Glutamatergic neuron (in vitro differentiated cells): ENCODE data around the gene NR1D2. TPM values are rescaled to one million over a fixed set of nuclear protein-coding genes. Genes with fewer than 3 reads are reported as not detected.
"Not testable (repeated sequence)": the region's sequence is repeated elsewhere in the genome, so short reads cannot be mapped to it uniquely, and the experiment has no call there.

Experiments
- DNase-seq: peaks from one replicate; pipeline ENCODE4 v3.0.0; 2022
- H3K27ac Mint-ChIP-seq: one replicate; pipeline ENCODE4 v1.8.0; 2020; ENCODE audit warnings: mild to moderate bottlenecking, mixed read lengths, inconsistent platforms; ENCODE audit not compliant: unreplicated experiment
- H3K27me3 Mint-ChIP-seq: one replicate; pipeline ENCODE4 v1.8.0; 2020; ENCODE audit warnings: mild to moderate bottlenecking, moderate library complexity, mixed read lengths, inconsistent platforms; ENCODE audit not compliant: unreplicated experiment
- H3K36me3 Mint-ChIP-seq: one replicate; pipeline ENCODE4 v1.8.0; 2020; ENCODE audit warnings: mild to moderate bottlenecking, mixed read lengths, inconsistent platforms; ENCODE audit not compliant: unreplicated experiment
- H3K4me1 Mint-ChIP-seq: one replicate; pipeline ENCODE4 v1.8.0; 2020; ENCODE audit warnings: mild to moderate bottlenecking, low read depth, mixed read lengths, inconsistent platforms; ENCODE audit not compliant: unreplicated experiment
- H3K4me3 Mint-ChIP-seq: one replicate; pipeline ENCODE4 v1.8.0; 2020; ENCODE audit warnings: mild to moderate bottlenecking, mixed read lengths, inconsistent platforms; ENCODE audit not compliant: unreplicated experiment
- H3K9me3 Mint-ChIP-seq: one replicate; pipeline ENCODE4 v1.8.0; 2020; ENCODE audit warnings: mild to moderate bottlenecking, moderate library complexity, mixed read lengths, inconsistent platforms; ENCODE audit not compliant: unreplicated experiment
- total RNA-seq: library from RNA; stranded (reverse); fragmentation: NEBNext Ultra II Directional; extraction: Animal tissue kit (Norgen Biotek cat#: 25700); gene quantifications from one replicate; pipeline ENCODE4 v1.2.1, GENCODE V29; 2021; ENCODE audit not compliant: unreplicated experiment
- TF ChIP-seq, protein P1 (sequence below): fragments of 200-600 bp; sonication (generic); IDR thresholded peaks from one replicate; pipeline ENCODE4 v1.5.0; 2021; ENCODE audit not compliant: partially characterized antibody, unreplicated experiment

The NR1D2 gene
- total RNA-seq, 1 donor from 2014 or later: 10.1 TPM

DNA sequence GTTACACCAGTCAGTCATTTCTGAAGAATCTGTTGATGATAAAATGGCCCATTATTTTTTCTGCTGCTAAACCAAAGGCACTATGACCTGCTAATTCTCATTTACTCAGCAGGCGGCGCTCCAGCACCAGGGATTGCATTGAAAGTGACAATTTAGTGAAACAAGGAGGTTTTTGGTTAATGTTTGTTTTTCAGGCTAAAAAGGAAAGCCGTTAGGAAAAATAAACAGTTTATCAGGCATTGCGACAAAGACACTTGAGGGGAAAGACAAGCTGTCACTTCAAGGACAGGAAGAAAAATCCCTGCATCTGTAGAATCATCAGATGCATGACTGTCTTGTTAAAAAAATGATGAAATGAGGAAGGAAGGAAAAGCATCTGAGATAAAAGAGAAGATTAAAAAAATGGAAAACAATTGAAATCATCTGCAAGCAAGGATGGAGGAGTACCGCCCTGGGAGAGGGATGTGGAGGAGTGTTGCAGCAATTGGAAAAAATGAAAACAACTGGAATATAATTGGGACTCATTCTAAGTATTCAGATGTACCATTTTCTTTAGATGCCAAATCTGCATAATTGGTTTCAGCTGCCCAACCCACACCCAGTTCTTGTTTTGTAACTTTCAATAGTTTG is 54.0 kb downstream of the NR1D2 start:
- Mint-ChIP-seq H3K4me1 (peaks cover 5% of the 10 kb centered on the region), H3K36me3 (no peaks in the 10 kb centered on the region), H3K27me3 (peaks cover 2% of the 10 kb centered on the region)

DNA sequence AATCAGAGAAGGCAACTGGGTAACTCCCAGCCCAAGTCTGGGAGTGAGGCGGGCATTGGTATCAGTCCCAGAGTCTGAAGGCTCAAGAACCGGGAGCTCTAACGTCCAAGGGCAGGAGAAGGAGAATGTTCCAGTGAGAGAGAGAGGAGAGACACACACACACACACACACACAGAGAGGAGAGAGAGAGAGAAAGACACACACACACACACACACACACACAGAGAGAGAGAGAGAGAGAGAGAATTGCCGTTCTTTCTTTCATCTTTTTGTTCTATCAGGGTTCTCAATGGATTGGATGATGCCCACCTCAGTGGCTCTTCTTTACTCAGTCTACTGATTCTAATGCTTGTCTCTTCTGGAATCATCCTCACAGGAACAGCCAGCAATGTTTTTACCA is 57.0 kb downstream of the NR1D2 start:
- Mint-ChIP-seq H3K4me1 (peaks cover 2% of the 10 kb centered on the region), H3K36me3 (no peaks in the 10 kb centered on the region), H3K27me3 (peaks cover 2% of the 10 kb centered on the region), H3K27ac (no peak overlapping the region), H3K4me3 (no peak overlapping the region), H3K9me3 (no peaks in the 10 kb centered on the region)
- DNase-seq: no peak
- TF ChIP-seq, protein P1, sequence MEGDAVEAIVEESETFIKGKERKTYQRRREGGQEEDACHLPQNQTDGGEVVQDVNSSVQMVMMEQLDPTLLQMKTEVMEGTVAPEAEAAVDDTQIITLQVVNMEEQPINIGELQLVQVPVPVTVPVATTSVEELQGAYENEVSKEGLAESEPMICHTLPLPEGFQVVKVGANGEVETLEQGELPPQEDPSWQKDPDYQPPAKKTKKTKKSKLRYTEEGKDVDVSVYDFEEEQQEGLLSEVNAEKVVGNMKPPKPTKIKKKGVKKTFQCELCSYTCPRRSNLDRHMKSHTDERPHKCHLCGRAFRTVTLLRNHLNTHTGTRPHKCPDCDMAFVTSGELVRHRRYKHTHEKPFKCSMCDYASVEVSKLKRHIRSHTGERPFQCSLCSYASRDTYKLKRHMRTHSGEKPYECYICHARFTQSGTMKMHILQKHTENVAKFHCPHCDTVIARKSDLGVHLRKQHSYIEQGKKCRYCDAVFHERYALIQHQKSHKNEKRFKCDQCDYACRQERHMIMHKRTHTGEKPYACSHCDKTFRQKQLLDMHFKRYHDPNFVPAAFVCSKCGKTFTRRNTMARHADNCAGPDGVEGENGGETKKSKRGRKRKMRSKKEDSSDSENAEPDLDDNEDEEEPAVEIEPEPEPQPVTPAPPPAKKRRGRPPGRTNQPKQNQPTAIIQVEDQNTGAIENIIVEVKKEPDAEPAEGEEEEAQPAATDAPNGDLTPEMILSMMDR: no peak

More for the DNA sequence above, 54.0 kb downstream of the NR1D2 start:
- TF ChIP-seq, protein P1: peak; percentile 90
- Mint-ChIP-seq H3K27ac (no peak overlapping the region), H3K4me3 (no peak overlapping the region), H3K9me3 (no peaks in the 10 kb centered on the region)
- DNase-seq: peak; percentile 82

DNA sequence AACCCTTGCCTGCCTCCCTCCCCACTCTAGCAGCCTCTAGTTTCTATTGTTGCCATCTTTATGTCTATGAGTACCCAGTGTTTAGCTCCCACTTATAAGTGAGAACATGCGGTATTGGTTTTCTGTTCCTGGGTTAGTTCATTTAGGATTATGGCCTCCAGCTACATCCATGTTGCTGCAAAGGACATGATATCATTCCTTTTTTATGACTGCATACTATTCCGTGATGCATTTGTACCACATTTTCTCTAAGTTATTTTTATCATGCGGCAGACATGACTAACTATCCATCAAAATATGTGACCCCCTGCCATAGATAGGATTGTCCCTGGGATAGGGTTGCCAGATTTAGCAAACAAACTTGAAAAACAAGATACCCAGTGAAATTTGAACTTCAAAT is 58.4 kb downstream of the NR1D2 start:
- no peaks in the 10 kb centered on the region for H3K36me3 Mint-ChIP-seq
- DNase-seq: no peak
- TF ChIP-seq, protein P1: no peak

DNA sequence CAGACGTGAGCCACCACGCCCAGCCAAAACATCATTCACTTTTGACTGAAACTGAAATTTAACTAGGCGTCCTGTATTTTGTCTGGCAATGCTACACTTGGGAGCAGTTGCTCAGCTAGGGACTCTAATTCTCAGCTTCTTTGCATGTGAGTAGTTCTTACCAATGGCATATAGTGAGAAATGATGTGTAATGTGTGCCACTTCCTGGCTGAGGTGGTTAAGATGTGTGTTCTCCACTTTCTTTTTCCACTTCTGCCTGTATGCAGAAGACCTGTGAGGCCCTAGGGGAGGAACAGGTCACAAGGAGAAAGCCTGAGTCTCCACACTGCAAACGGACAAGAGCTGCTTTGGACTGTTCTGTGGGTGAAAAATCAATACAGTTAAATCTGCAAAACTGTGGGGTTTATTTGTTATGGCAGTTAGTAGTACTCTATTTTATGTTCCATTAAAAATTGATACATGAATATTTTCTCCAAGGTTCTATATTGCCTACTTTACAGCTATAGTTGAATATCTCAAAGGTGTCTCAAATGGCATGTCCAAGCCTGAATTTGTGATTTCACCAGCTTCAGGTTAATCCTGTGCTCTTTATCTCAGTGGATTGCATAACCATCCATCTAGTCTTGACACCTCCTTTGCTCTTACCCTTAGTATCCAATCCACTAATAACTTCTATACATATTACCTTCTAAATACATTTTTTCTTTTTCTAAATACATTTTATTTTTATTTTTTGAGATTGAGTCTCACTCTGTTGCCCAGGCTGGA is 59.3 kb downstream of the NR1D2 start:
- Mint-ChIP-seq H3K36me3 (no peaks in the 10 kb centered on the region), H3K9me3 (no peaks in the 10 kb centered on the region), H3K27ac (no peak overlapping the region), H3K27me3 (peaks cover 2% of the 10 kb centered on the region), H3K4me1 (no peaks in the 10 kb centered on the region), H3K4me3 (no peak overlapping the region)
- TF ChIP-seq, protein P1: no peak
- DNase-seq: no peak

More for the DNA sequence above, 58.4 kb downstream of the NR1D2 start:
- no peaks in the 10 kb centered on the region for H3K9me3 Mint-ChIP-seq
- peaks cover 2% of the 10 kb centered on the region for H3K27me3 Mint-ChIP-seq
- H3K4me1 Mint-ChIP-seq: peaks cover 2% of the 10 kb centered on the region
- H3K4me3 Mint-ChIP-seq: no peak overlapping the region
- no peak overlapping the region for H3K27ac Mint-ChIP-seq

DNA sequence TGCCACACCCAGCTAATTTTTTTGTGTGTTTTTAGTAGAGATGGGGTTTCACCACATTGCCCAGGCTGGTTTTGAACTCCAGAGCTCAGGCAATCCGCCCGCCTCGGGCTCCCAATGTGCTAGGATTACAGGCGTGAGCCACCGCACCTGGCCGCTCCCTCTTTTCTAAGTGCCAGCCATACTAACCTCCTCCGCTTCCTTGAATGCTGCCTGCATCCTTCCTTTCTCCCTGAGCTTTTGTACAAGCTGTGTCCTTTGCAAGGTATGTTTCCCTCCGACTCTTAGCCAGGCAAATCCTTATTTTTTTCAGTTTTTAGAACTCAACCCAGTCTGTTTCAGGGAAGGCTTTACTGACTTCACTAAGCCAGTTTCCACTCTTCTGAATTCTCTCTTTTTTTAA is 60.6 kb downstream of the NR1D2 start:
- Mint-ChIP-seq H3K4me3 (no peak overlapping the region), H3K27me3 (peaks cover 2% of the 10 kb centered on the region), H3K4me1 (no peaks in the 10 kb centered on the region), H3K9me3 (no peaks in the 10 kb centered on the region), H3K27ac (no peak overlapping the region), H3K36me3 (no peaks in the 10 kb centered on the region)
- DNase-seq: no peak
- TF ChIP-seq, protein P1: no peak

DNA sequence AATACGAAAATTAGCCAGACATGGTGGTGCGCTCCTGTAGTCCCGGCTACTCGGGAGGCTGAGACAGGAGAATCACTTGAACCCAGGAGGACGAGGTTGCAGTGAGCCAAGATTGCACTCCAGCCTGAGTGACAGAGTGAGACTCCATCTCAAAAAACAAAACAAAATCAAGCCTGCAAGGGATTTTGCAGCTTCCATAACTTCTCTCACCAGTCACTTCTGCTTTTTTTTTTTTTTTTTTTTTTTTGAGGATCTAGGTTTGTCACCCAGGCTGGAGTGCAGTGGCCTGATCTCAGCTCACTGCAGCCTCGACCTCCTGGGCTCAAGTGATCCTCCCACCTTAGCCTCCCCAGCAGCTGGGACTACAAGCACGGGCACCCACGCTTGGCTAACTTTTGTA is 65.7 kb downstream of the NR1D2 start:
- H3K4me3 Mint-ChIP-seq, H3K27me3 Mint-ChIP-seq, DNase-seq, H3K9me3 Mint-ChIP-seq, H3K27ac Mint-ChIP-seq, H3K36me3 Mint-ChIP-seq, H3K4me1 Mint-ChIP-seq: not testable (repeated sequence)
